Endothelial cell of umbilical vein (primary cell): Measurements from ENCODE around the gene RBM17. TPM values are rescaled to one million over a fixed set of nuclear protein-coding genes. Genes with fewer than 3 reads are reported as not detected.

ENCODE experiments used
- BruUV-seq: library from RNA; stranded (reverse); fragments of 400-500 nt; replicated peaks from 2 replicates; lab custom pipeline; 2021; lab: Mats Ljungman, UMichigan
- CTCF ChIA-PET: fragments of 300-600, 350-600 bp; sonication (Branson Sonifier 250); formaldehyde crosslinking; loops from one replicate; lab custom pipeline; 2021; ENCODE audit warnings: antibody characterized with exemption, inconsistent platforms; lab: Charles Lee
- POLR2A ChIA-PET: fragments of 300-600, 350-600 bp; sonication (Branson Sonifier 250); formaldehyde crosslinking; loops from one replicate; lab custom pipeline; 2021; ENCODE audit warnings: antibody characterized with exemption, inconsistent platforms; lab: Charles Lee
- DNase-seq: peaks from one replicate; pipeline ENCODE4 v3.0.0-alpha.2; 2011; ENCODE audit warnings: low read depth, low spot score
- FAIRE-seq: peaks from 2 replicates; lab custom pipeline; 2011; peaks lifted over from hg19 to GRCh38; lab: Jason Lieb, UNC
- H2AFZ ChIP-seq: 2 replicates; pipeline ENCODE4 v1.6.0; 2012; ENCODE audit warnings: low read depth, low read length, control low read depth, inconsistent platforms
- H3K27ac ChIP-seq: 2 replicates; pipeline ENCODE4 v1.5.1; 2011; ENCODE audit warnings: low read depth, mild to moderate bottlenecking, control low read depth, low read length, moderate library complexity; ENCODE audit not compliant: insufficient read depth
- H3K27me3 ChIP-seq, 2 experiments: 2 replicates each; pipeline versions ENCODE4 v1.6.0 to v1.6.1; 2011; ENCODE audit warnings: low read length in 2 of 2, mixed read lengths in 1 of 2; ENCODE audit not compliant: control insufficient read depth in 2 of 2, insufficient read depth in 2 of 2
- H3K36me3 ChIP-seq, 2 experiments: 2 replicates in 1 of 2; 3 replicates in 1 of 2; pipeline ENCODE4 v1.5.1; 2011; ENCODE audit warnings: low read length in 2 of 2, mild to moderate bottlenecking in 1 of 2, moderate library complexity in 1 of 2; ENCODE audit not compliant: control insufficient read depth in 2 of 2, insufficient read depth in 2 of 2; ENCODE audit errors: extremely low read depth in 1 of 2
- H3K4me1 ChIP-seq: 3 replicates; pipeline ENCODE4 v1.5.1; 2011; ENCODE audit warnings: mild to moderate bottlenecking, low read length; ENCODE audit not compliant: control insufficient read depth, insufficient read depth; ENCODE audit errors: extremely low read depth
- H3K4me2 ChIP-seq: 2 replicates; pipeline ENCODE4 v1.6.1; 2011; ENCODE audit warnings: low read length, control low read depth, mixed read lengths; ENCODE audit not compliant: insufficient read depth
- H3K4me3 ChIP-seq, 3 experiments: fragments of 200-600 bp in 1 of 3; sonication (generic), shearing (Covaris generic) in 1 of 3; replicated peaks in 1 of 3; 2 replicates each; pipeline ENCODE4 v1.5.1; 2011 to 2016; ENCODE audit warnings: control low read depth in 3 of 3, low read length in 3 of 3, mild to moderate bottlenecking in 2 of 3, inconsistent platforms in 1 of 3, low read depth in 1 of 3, moderate library complexity in 1 of 3; ENCODE audit not compliant: insufficient read depth in 1 of 3
- H3K79me2 ChIP-seq: 2 replicates; pipeline ENCODE4 v1.6.0; 2012; ENCODE audit warnings: low read length, inconsistent platforms; ENCODE audit not compliant: control insufficient read depth, insufficient read depth
- H3K9ac ChIP-seq: replicated peaks from 2 replicates; pipeline ENCODE3; 2011; ENCODE audit warnings: low read length, control low read depth; ENCODE audit not compliant: insufficient read depth; ENCODE audit errors: extremely low read depth
- H3K9me1 ChIP-seq: replicated peaks from 3 replicates; pipeline ENCODE4 v1.6.0; 2011; ENCODE audit warnings: mild to moderate bottlenecking, low read length; ENCODE audit not compliant: control insufficient read depth, insufficient read depth; ENCODE audit errors: extremely low read depth
- H3K9me3 ChIP-seq: replicated peaks from 2 replicates; pipeline ENCODE4 v1.5.1; 2012; ENCODE audit warnings: low read length, inconsistent platforms; ENCODE audit not compliant: control insufficient read depth, insufficient read depth
- H4K20me1 ChIP-seq: replicated peaks from 2 replicates; pipeline ENCODE3; 2011; ENCODE audit warnings: mild to moderate bottlenecking, low read length; ENCODE audit not compliant: control insufficient read depth, insufficient read depth; ENCODE audit errors: extremely low read depth
- CTCF ChIP-seq, 2 donors: IDR thresholded peaks; 1 replicate in 1 of 2; 2 replicates in 1 of 2; pipeline ENCODE4 v1.5.1; 2011; ENCODE audit warnings: low read length in 2 of 2, mild to moderate bottlenecking in 2 of 2, moderate library complexity in 2 of 2, control low read depth in 1 of 2, inconsistent platforms in 1 of 2, low read depth in 1 of 2; ENCODE audit not compliant: insufficient read depth in 1 of 2; ENCODE audit errors: extremely low read depth in 1 of 2
- EZH2 ChIP-seq: IDR thresholded peaks from 2 replicates; pipeline ENCODE4 v1.6.1; 2012; ENCODE audit warnings: borderline replicate concordance, low read depth, mild to moderate bottlenecking, moderate library complexity, low read length, inconsistent platforms; ENCODE audit not compliant: severe bottlenecking
- FOS ChIP-seq: IDR thresholded peaks from 2 replicates; pipeline ENCODE4 v1.6.1; 2011; ENCODE audit warnings: mild to moderate bottlenecking, low read length, moderate library complexity, borderline replicate concordance; ENCODE audit not compliant: insufficient read depth
- GATA2 ChIP-seq: IDR thresholded peaks from 2 replicates; pipeline ENCODE4 v1.7.0; 2011; ENCODE audit warnings: low read depth, mild to moderate bottlenecking, moderate library complexity, mixed read lengths, low read length; ENCODE audit not compliant: insufficient read length, insufficient read depth
- JUN ChIP-seq: IDR thresholded peaks from 2 replicates; pipeline ENCODE4 v1.6.1; 2011; ENCODE audit warnings: borderline replicate concordance, low read depth; ENCODE audit not compliant: insufficient read length, insufficient read depth
- MYC ChIP-seq: IDR thresholded peaks from one replicate; pipeline ENCODE4 v1.6.1; 2011; ENCODE audit warnings: mild to moderate bottlenecking, low read depth, low read length
- POLR2A ChIP-seq: IDR thresholded peaks from 2 replicates; pipeline ENCODE4 v1.6.1; 2012; ENCODE audit warnings: low read depth, mild to moderate bottlenecking, control low read depth, low read length
- POLR2AphosphoS5 ChIP-seq: IDR thresholded peaks from 2 replicates; pipeline ENCODE4 v1.6.1; 2012; ENCODE audit warnings: low read depth, mild to moderate bottlenecking, control low read depth, low read length, moderate library complexity; ENCODE audit not compliant: insufficient read depth
- dilution Hi-C: fragments of 300-500 bp; cut with MboI; formaldehyde crosslinking; loops from one replicate; pipeline ENCODE4 v1.15.0; 2019; ENCODE audit warnings: low sequenced_read_pairs; ENCODE audit not compliant: extremely low pct_ligation_motif_present
- intact Hi-C: fragments of 100-400 bp; cut with micrococcal nuclease; formaldehyde crosslinking; loops from one replicate; pipeline ENCODE4 v1.10.0; 2022
- polyA plus RNA-seq, 4 experiments: library from polyadenylated mRNA; depleted of rRNA in 3 of 4; stranded (reverse) in 3 of 4; unstranded in 1 of 4; fragments of >200 nt; gene quantifications; 2 replicates each; pipeline versions ENCODE4 v1.2.1 to v1.2.3, GENCODE V29; 2011 to 2012; ENCODE audit warnings: missing spikeins in 1 of 4
- total RNA-seq: library from RNA; stranded (reverse); gene quantifications from 2 replicates; pipeline ENCODE4 v1.2.3, GENCODE V29; 2021
- TF ChIP-seq, protein P1 (sequence below): IDR thresholded peaks from 2 replicates; pipeline ENCODE4 v1.6.1; 2011; ENCODE audit not compliant: insufficient read depth, insufficient read length

RBM17 gene
- total and polyA plus RNA-seq, 2 donors (not counting 3 experiments of a cell fraction or from before 2014, with no cell fraction given): 23.1 to 148 TPM

GRCh38 chr10:6058682-6059475 lies 30.0 kb upstream of the RBM17 start:
- intact Hi-C loops: no loop called here
- POLR2A ChIA-PET: no interaction called here
- BruUV-seq: no TSS peak

More at GRCh38 chr10:6058682-6059475, 30.0 kb upstream of the RBM17 start:
- TF ChIP-seq CTCF (IDR thresholded peaks at IDR 0.05; ENCODE audit: extremely low read depth in 1 of 2, insufficient read depth in 1 of 2, low read depth in 1 of 2, low read length in 2 of 2): no peak
- no peak for TF ChIP-seq POLR2A
- TF ChIP-seq GATA2: no peak
- TF ChIP-seq EZH2: no peak
- TF ChIP-seq, protein P1, sequence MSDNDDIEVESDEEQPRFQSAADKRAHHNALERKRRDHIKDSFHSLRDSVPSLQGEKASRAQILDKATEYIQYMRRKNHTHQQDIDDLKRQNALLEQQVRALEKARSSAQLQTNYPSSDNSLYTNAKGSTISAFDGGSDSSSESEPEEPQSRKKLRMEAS: no peak
- no peak for TF ChIP-seq MYC
- TF ChIP-seq POLR2AphosphoS5: no peak
- no peak for TF ChIP-seq FOS
- no peak for TF ChIP-seq JUN
- no peak overlapping the region for H3K27ac ChIP-seq
- no peaks in the 10 kb centered on the region for H3K9me1 ChIP-seq
- FAIRE-seq: no peak
- no peaks in the 10 kb centered on the region for H3K9me3 ChIP-seq
- H3K4me2 ChIP-seq: no peak overlapping the region
- no peaks in the 10 kb centered on the region for H3K36me3 ChIP-seq
- no peak overlapping the region for H2AFZ ChIP-seq
- H3K4me3 ChIP-seq: no peak overlapping the region
- no peaks in the 10 kb centered on the region for H3K4me1 ChIP-seq
- H3K27me3 ChIP-seq: peaks cover 2 to 5% of the 10 kb centered on the region in 2 experiments
- dilution Hi-C loops: no loop called here
- no peaks in the 10 kb centered on the region for H3K79me2 ChIP-seq
- CTCF ChIA-PET: no interaction called here
- no peak for DNase-seq
- H3K9ac ChIP-seq: no peak overlapping the region
- no peaks in the 10 kb centered on the region for H4K20me1 ChIP-seq
